H9 (cell line): ENCODE measurements around the gene P3H2. TPM values are rescaled to one million over a fixed set of nuclear protein-coding genes. Genes with fewer than 3 reads are reported as not detected.

ENCODE experiments used
- DNase-seq: peaks from one replicate; pipeline ENCODE4 v3.0.0-alpha.2; 2017
- H2AFZ ChIP-seq: one replicate; pipeline ENCODE4 v1.6.1; 2013; ENCODE audit warnings: mild to moderate bottlenecking, low read length, control low read depth, moderate library complexity
- H2AK5ac ChIP-seq: 2 replicates; pipeline ENCODE4 v1.6.1; 2013; ENCODE audit warnings: low read length, control low read depth, mixed read lengths; ENCODE audit not compliant: insufficient read length
- H2BK120ac ChIP-seq: one replicate; pipeline ENCODE4 v1.6.1; 2013; ENCODE audit warnings: low read depth, mild to moderate bottlenecking, low read length, control low read depth, inconsistent platforms; ENCODE audit not compliant: poor library complexity, severe bottlenecking
- H2BK12ac ChIP-seq: 2 replicates; pipeline ENCODE4 v1.6.1; 2013; ENCODE audit warnings: low read length, control low read depth, mixed read lengths, low read depth; ENCODE audit not compliant: insufficient read length
- H2BK15ac ChIP-seq: 2 replicates; pipeline ENCODE4 v1.6.1; 2013; ENCODE audit warnings: low read depth, low read length, control low read depth
- H2BK20ac ChIP-seq: one replicate; pipeline ENCODE4 v1.6.1; 2013; ENCODE audit warnings: low read depth, mild to moderate bottlenecking, low read length, control low read depth, inconsistent platforms; ENCODE audit not compliant: poor library complexity, severe bottlenecking
- H2BK5ac ChIP-seq: 2 replicates; pipeline ENCODE4 v1.6.1; 2013; ENCODE audit warnings: low read length, control low read depth, mixed read lengths; ENCODE audit not compliant: insufficient read length
- H3K14ac ChIP-seq: 2 replicates; pipeline ENCODE4 v1.6.1; 2013; ENCODE audit warnings: low read length, control low read depth; ENCODE audit not compliant: insufficient read depth
- H3K18ac ChIP-seq: 2 replicates; pipeline ENCODE4 v1.6.1; 2013; ENCODE audit warnings: low read depth, mild to moderate bottlenecking, mixed read lengths, low read length, control low read depth; ENCODE audit not compliant: insufficient read length
- H3K23ac ChIP-seq: 2 replicates; pipeline ENCODE4 v1.6.1; 2013; ENCODE audit warnings: low read length, control low read depth, mixed read lengths, low read depth; ENCODE audit not compliant: insufficient read length
- H3K23me2 ChIP-seq: 2 replicates; pipeline ENCODE4 v1.6.1; 2013; ENCODE audit warnings: low read depth, mild to moderate bottlenecking, mixed read lengths, low read length, control low read depth; ENCODE audit not compliant: insufficient read length, poor library complexity, severe bottlenecking
- H3K27ac ChIP-seq: 2 replicates; pipeline ENCODE4 v1.5.1; 2013; ENCODE audit warnings: low read length, control low read depth, mixed read lengths, low read depth; ENCODE audit not compliant: insufficient read length
- H3K27me3 ChIP-seq: 2 replicates; pipeline ENCODE4 v1.6.1; 2013; ENCODE audit warnings: low read length, control low read depth, inconsistent platforms; ENCODE audit not compliant: insufficient read depth
- H3K4ac ChIP-seq: 2 replicates; pipeline ENCODE4 v1.6.1; 2013; ENCODE audit warnings: low read depth, mild to moderate bottlenecking, control low read depth, inconsistent platforms, low read length, moderate library complexity
- H3K4me1 ChIP-seq: 2 replicates; pipeline ENCODE4 v1.6.1; 2013; ENCODE audit warnings: low read length, control low read depth, inconsistent platforms; ENCODE audit not compliant: insufficient read depth
- H3K4me2 ChIP-seq: 2 replicates; pipeline ENCODE4 v1.6.1; 2013; ENCODE audit warnings: low read length, control low read depth, mixed read lengths; ENCODE audit not compliant: insufficient read length, insufficient read depth
- H3K56ac ChIP-seq: 2 replicates; pipeline ENCODE4 v1.6.1; 2013; ENCODE audit warnings: low read depth, mild to moderate bottlenecking, mixed read lengths, low read length, control low read depth; ENCODE audit not compliant: insufficient read length
- H3K79me1 ChIP-seq: 2 replicates; pipeline ENCODE4 v1.6.1; 2013; ENCODE audit warnings: low read depth, mild to moderate bottlenecking, moderate library complexity, low read length, control low read depth, inconsistent platforms; ENCODE audit not compliant: insufficient read depth, poor library complexity, severe bottlenecking
- H3K79me2 ChIP-seq: 2 replicates; pipeline ENCODE4 v1.6.1; 2013; ENCODE audit warnings: low read length, control low read depth, inconsistent platforms; ENCODE audit not compliant: insufficient read depth
- H3K9ac ChIP-seq: 2 replicates; pipeline ENCODE4 v1.6.1; 2013; ENCODE audit warnings: low read length, control low read depth, mixed read lengths; ENCODE audit not compliant: insufficient read length; ENCODE audit errors: extremely low read depth
- H3K9me3 ChIP-seq: one replicate; pipeline ENCODE4 v1.6.1; 2013; ENCODE audit warnings: low read depth, low read length, inconsistent platforms; ENCODE audit not compliant: control insufficient read depth
- H3T11ph ChIP-seq: one replicate; pipeline ENCODE4 v1.6.1; 2013; ENCODE audit warnings: mild to moderate bottlenecking, low read length, control low read depth, inconsistent platforms
- H4K20me1 ChIP-seq: one replicate; pipeline ENCODE4 v1.6.1; 2013; ENCODE audit not compliant: control insufficient read depth, insufficient read length, insufficient read depth
- H4K5ac ChIP-seq: 2 replicates; pipeline ENCODE4 v1.6.1; 2013; ENCODE audit warnings: low read depth, mild to moderate bottlenecking, mixed read lengths, low read length, control low read depth; ENCODE audit not compliant: insufficient read length
- H4K8ac ChIP-seq: replicated peaks from 2 replicates; pipeline ENCODE4 v1.6.1; 2013; ENCODE audit warnings: low read length, control low read depth, mixed read lengths, low read depth; ENCODE audit not compliant: insufficient read length
- H4K91ac ChIP-seq: 2 replicates; pipeline ENCODE4 v1.6.1; 2013; ENCODE audit warnings: low read depth, mild to moderate bottlenecking, moderate library complexity, mixed read lengths, low read length, control low read depth; ENCODE audit not compliant: insufficient read length
- H3K27ac Mint-ChIP-seq, 3 experiments: 2 replicates in 2 of 3; 3 replicates in 1 of 3; pipeline ENCODE4 v1.8.0; 2020 to 2021; ENCODE audit warnings: mixed read lengths in 3 of 3, mild to moderate bottlenecking in 1 of 3, moderate library complexity in 1 of 3
- H3K27me3 Mint-ChIP-seq: 2 replicates; pipeline ENCODE4 v1.8.0; 2021; ENCODE audit warnings: low read depth, mild to moderate bottlenecking, moderate library complexity, mixed read lengths
- H3K36me3 Mint-ChIP-seq, 3 experiments: 2 replicates in 2 of 3; 3 replicates in 1 of 3; pipeline ENCODE4 v1.8.0; 2020 to 2021; ENCODE audit warnings: low read depth in 3 of 3, mixed read lengths in 3 of 3; ENCODE audit not compliant: insufficient read depth in 1 of 3
- H3K4me1 Mint-ChIP-seq, 2 experiments: 2 replicates each; pipeline ENCODE4 v1.8.0; 2020; ENCODE audit warnings: mixed read lengths in 2 of 2
- H3K4me3 Mint-ChIP-seq, 2 experiments: 2 replicates in 1 of 2; 3 replicates in 1 of 2; pipeline ENCODE4 v1.8.0; 2020 to 2021; ENCODE audit warnings: mild to moderate bottlenecking in 2 of 2, mixed read lengths in 2 of 2, moderate library complexity in 1 of 2
- H3K9me3 Mint-ChIP-seq, 2 experiments: 2 replicates in 1 of 2; 3 replicates in 1 of 2; pipeline ENCODE4 v1.8.0; 2020; ENCODE audit warnings: mild to moderate bottlenecking in 2 of 2, mixed read lengths in 2 of 2, moderate library complexity in 1 of 2
- CTCF ChIP-seq: fragments of 200-600 bp; sonication (generic); conservative IDR thresholded peaks from 3 replicates; pipeline ENCODE4 v1.8.0; 2021; ENCODE audit warnings: antibody characterized with exemption, mild to moderate bottlenecking
- WGBS: extraction: QIAGEN DNeasy Blood & Tissue Kit; methylation state at CpG from one replicate; pipeline ENCODE4 v1.1.7; 2013; ENCODE audit warnings: missing lambda C conversion rate, low lambda C conversion rate, mixed read lengths; ENCODE audit not compliant: insufficient read length; ENCODE audit errors: extremely low coverage; 5-methylcytosine and 5-hydroxymethylcytosine counted together
- total RNA-seq: library from RNA; stranded (reverse); gene quantifications from 2 replicates; pipeline ENCODE4 v1.2.1, GENCODE V29; 2021

P3H2 gene
- total RNA-seq, 1 experiment from 2014 or later = 41.5 TPM

DNA sequence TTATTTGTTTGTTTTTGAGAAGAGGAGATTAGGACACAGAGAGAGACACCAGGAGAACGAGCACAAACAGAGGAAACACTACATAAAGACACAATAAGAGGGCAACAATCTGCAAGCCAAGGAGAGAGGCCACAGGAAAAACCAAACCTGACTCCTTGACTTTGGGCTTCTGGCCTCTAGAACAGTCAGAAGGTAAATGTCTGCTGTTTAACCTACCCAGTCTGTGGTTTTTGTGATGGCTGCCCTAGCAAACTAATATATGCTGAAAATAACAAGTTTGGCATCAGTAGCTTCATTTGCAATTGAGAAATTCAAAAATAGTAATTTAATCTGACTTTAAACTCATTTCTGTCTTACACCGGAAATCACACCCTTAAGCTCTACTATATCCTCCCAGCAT is 110.2 kb downstream of the P3H2 start:
- H2BK15ac ChIP-seq = no peak overlapping the region
- H3K9me3 ChIP-seq = no peaks in the 10 kb centered on the region
- H3K4me1 ChIP-seq = peaks cover 9% of the 10 kb centered on the region
- no peaks in the 10 kb centered on the region for H3K79me2 ChIP-seq
- DNase-seq = no peak
- H2BK20ac ChIP-seq = no peak overlapping the region
- H3K14ac ChIP-seq = no peak overlapping the region
- WGBS = no CpG with 5 or more reads among the region's 2 CpGs
- no peak overlapping the region for H4K91ac ChIP-seq
- no peak overlapping the region for H3K23ac ChIP-seq
- Mint-ChIP-seq H3K4me3 (no peak overlapping the region), H3K4me1 (peaks cover 60 to 69% of the 10 kb centered on the region in 2 experiments), H3K27ac (peak overlapping the region; percentile 27 to 73 (median 69); a peak in 6 of 7 replicates), H3K9me3 (no peaks in the 10 kb centered on the region), H3K36me3 (peaks cover 0 to 4% (median 0%) of the 10 kb centered on the region in 3 experiments; a peak in 1 of 7 replicates), H3K27me3 (no peaks in the 10 kb centered on the region)
- no peaks in the 10 kb centered on the region for H3K79me1 ChIP-seq
- no peaks in the 10 kb centered on the region for H3K27me3 ChIP-seq
- no peak overlapping the region for H3T11ph ChIP-seq
- no peaks in the 10 kb centered on the region for H3K23me2 ChIP-seq
- H2BK12ac ChIP-seq = no peak overlapping the region
- H3K9ac ChIP-seq = no peak overlapping the region
- H3K4me2 ChIP-seq = no peak overlapping the region
- H4K20me1 ChIP-seq = no peaks in the 10 kb centered on the region
- no peak overlapping the region for H4K8ac ChIP-seq
- no peak overlapping the region for H2AFZ ChIP-seq
- H4K5ac ChIP-seq = no peak overlapping the region
- no peak overlapping the region for H2AK5ac ChIP-seq
- H3K18ac ChIP-seq = no peak overlapping the region
- no peak overlapping the region for H2BK5ac ChIP-seq
- TF ChIP-seq CTCF = no peak
- no peak overlapping the region for H2BK120ac ChIP-seq
- no peak overlapping the region for H3K4ac ChIP-seq
- no peak overlapping the region for H3K27ac ChIP-seq
- no peak overlapping the region for H3K56ac ChIP-seq
